ENCODE measurements around the gene SLC25A22. TPM values are rescaled to one million over a fixed set of nuclear protein-coding genes. Genes with fewer than 3 reads are reported as not detected.

Gene SLC25A22
- total and polyA plus RNA-seq, 9 of the 15 experiments (the other 6 are each of a cell fraction or from before 2014, with no cell fraction given): 0.41 to 55.4 (median 11.4) TPM

GRCh38 chr11:832529-833113 lies 34.5 kb upstream of the SLC25A22 start, which contains the start of gene CD151 (continued):
- TF ChIP-seq SP2 (IDR thresholded peaks at IDR 0.05; ENCODE audit: extremely low read depth, low read depth, low read length, poor library complexity, severe bottlenecking) (no peak), NKRF (IDR thresholded peaks at IDR 0.05; ENCODE audit: borderline replicate concordance) (peak; percentile 44; the same call in 1 of the 2 replicates), ZNF431 (CRISPR knock-in tag; IDR thresholded peaks at IDR 0.05) (peak; percentile 58; the same call in 1 of the 2 replicates), ZNF79 (CRISPR knock-in tag; IDR thresholded peaks at IDR 0.05; ENCODE audit: low read depth) (no peak), PCBP1 (IDR thresholded peaks at IDR 0.05; ENCODE audit: low read depth, low read length, poor library complexity, severe bottlenecking) (peak; percentile 24), DLX4 (CRISPR knock-in tag; IDR thresholded peaks at IDR 0.05) (no peak), RAD21 (CRISPR knock-in tag; conservative IDR thresholded peaks at IDR 0.05 in 1 of 2, IDR thresholded peaks at IDR 0.05 in 1 of 2) (no peak), ID3 (CRISPR knock-in tag; IDR thresholded peaks at IDR 0.05) (no peak), ID3 (tag; IDR thresholded peaks at IDR 0.05) (0 out of 2 replicates have a peak, but pooled peaks have one; percentile 27), TRIM24 (IDR thresholded peaks at IDR 0.05) (no peak), KDM5B (IDR thresholded peaks at IDR 0.05; ENCODE audit: insufficient replicate concordance, low read depth, low read length) (peak; percentile 27), ZBTB7A (IDR thresholded peaks at IDR 0.05; ENCODE audit: borderline replicate concordance, control insufficient read depth, low read depth, low read length) (peak; percentile 68; the same call in 1 of the 2 replicates), HNRNPK (IDR thresholded peaks at IDR 0.05; ENCODE audit: low read depth, low read length, poor library complexity, severe bottlenecking) (no peak), E2F6 (IDR thresholded peaks at IDR 0.05; ENCODE audit: borderline replicate concordance in 1 of 2, extremely low read depth in 1 of 2, insufficient read depth in 1 of 2, insufficient read length in 1 of 2, low read depth in 1 of 2, low read length in 1 of 2, poor library complexity in 1 of 2, severe bottlenecking in 1 of 2) (peak in 1 of 2 experiments; percentile 69), HEY1 (CRISPR knock-in tag; IDR thresholded peaks at IDR 0.05; ENCODE audit: borderline replicate concordance) (no peak), ZKSCAN3 (CRISPR knock-in tag; IDR thresholded peaks at IDR 0.05) (no peak), SP1 (CRISPR knock-in tag; IDR thresholded peaks at IDR 0.05) (peak; percentile 50; the same call in 1 of the 2 replicates), ZNF740 (CRISPR knock-in tag; IDR thresholded peaks at IDR 0.05) (no peak), ZNF740 (tag; IDR thresholded peaks at IDR 0.05) (0 out of 4 replicates have a peak, but pooled peaks of 1 of the 2 experiments have one; percentile 17), U2AF2 (optimal IDR thresholded peaks at IDR 0.05; ENCODE audit: low read depth, low read length) (no peak), BMI1 (IDR thresholded peaks at IDR 0.05; ENCODE audit: low read length) (no peak), PHF8 (IDR thresholded peaks at IDR 0.05; ENCODE audit: borderline replicate concordance, low read length) (peak; percentile 78; the same call in 1 of the 2 replicates)

Data from K562 (cell line).